ENCODE data around the gene TIGD7. TPM values are rescaled to one million over a fixed set of nuclear protein-coding genes. Genes with fewer than 3 reads are reported as not detected.

Gene TIGD7
- total and polyA plus RNA-seq, 5 experiments from 2014 or later: 5.8 to 15.6 (median 7.0) TPM

- H3K36me3 Mint-ChIP-seq: peaks cover 29 to 78% (median 45%) of the 10 kb centered on the region in 3 donors
- ATAC-seq (no peak), DNase-seq (no peak)
- H3K9me3 Mint-ChIP-seq: peaks cover 0 to 80% (median 23%) of the 10 kb centered on the region in 9 donors
- H3K27me3 Mint-ChIP-seq: no peaks in the 10 kb centered on the region
- peak overlapping the region; percentile 37 to 94 (median 80) for H3K27ac Mint-ChIP-seq
- H3K4me1 Mint-ChIP-seq: peaks cover 9 to 31% (median 20%) of the 10 kb centered on the region in 4 donors
- POLR2A ChIA-PET: interaction anchor here (0.6 to 5.2 kb wide), 14 partner anchors 10 to 152 kb away, joined by 3 to 59 read pairs (median 6); partner anchors contain the start of genes ZNF174, ZNF263 and ZSCAN32
- H3K4me3 Mint-ChIP-seq: peak overlapping the region; percentile 75 to 90 (median 84)
Measured at GRCh38 chr16:3306078-3306477, 848 bp upstream of the TIGD7 start.

- H3K9me3 Mint-ChIP-seq: peaks cover 15 to 78% (median 37%) of the 10 kb centered on the region in 9 donors
Measured at GRCh38 chr16:3304370-3304769, 860 bp downstream of the TIGD7 start.

DNA sequence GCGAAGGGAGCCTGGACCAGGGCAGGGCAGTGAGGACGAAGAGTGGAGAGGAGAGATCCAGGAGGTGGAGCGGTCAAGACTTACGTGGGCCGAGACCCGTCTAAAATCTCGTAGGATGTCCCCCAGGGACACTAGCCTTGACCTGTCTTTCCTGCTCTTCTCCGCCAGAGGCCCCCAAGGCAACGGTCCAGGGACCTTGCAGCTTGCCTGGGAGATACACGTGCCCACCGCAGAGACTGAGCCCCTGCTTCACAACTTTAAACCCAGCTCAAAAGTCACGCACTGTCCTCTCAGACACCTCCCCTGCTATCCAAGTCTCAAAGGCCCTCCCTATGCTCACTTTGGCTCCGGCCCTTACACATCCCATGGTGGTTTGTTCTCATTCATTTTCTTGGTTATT lies 9.4 kb downstream of the TIGD7 start:
- Mint-ChIP-seq H3K4me3 (peak overlapping the region in 1 of 10 donors; percentile 29), H3K27me3 (no peaks in the 10 kb centered on the region), H3K36me3 (peaks cover 36 to 73% (median 54%) of the 10 kb centered on the region in 3 donors), H3K9me3 (peaks cover 18 to 89% (median 67%) of the 10 kb centered on the region in 9 donors), H3K27ac (no peak overlapping the region), H3K4me1 (peaks cover 0 to 9% (median 0%) of the 10 kb centered on the region in 4 donors)
- DNase-seq (no peak), ATAC-seq (no peak)
- POLR2A ChIA-PET: interaction anchor here (0.5 to 1.3 kb wide), 3 partner anchors 13 to 113 kb away, joined by 3 to 6 read pairs (median 4); no protein-coding TSS in a partner anchor

More at GRCh38 chr16:3304370-3304769, 860 bp downstream of the TIGD7 start:
- H3K4me3 Mint-ChIP-seq: peak overlapping the region; percentile 75 to 90 (median 84)
- POLR2A ChIA-PET: interaction anchor here (0.7 to 5.2 kb wide), 18 partner anchors 15 to 280 kb away, joined by 3 to 59 read pairs (median 4); partner anchors contain the start of genes CLUAP1, OR1F1, ZNF174 and ZNF213
- DNase-seq (no peak), ATAC-seq (no peak)
- H3K36me3 Mint-ChIP-seq: peaks cover 44 to 78% (median 44%) of the 10 kb centered on the region in 3 donors
- no peaks in the 10 kb centered on the region for H3K27me3 Mint-ChIP-seq
- H3K27ac Mint-ChIP-seq: peak overlapping the region; percentile 37 to 93 (median 80)
- peaks cover 9 to 31% (median 20%) of the 10 kb centered on the region in 4 donors for H3K4me1 Mint-ChIP-seq

- no peak for DNase-seq
- POLR2A ChIA-PET: no interaction called here
- Mint-ChIP-seq H3K27me3 (no peaks in the 10 kb centered on the region), H3K27ac (no peak overlapping the region), H3K36me3 (peaks cover 36 to 73% (median 50%) of the 10 kb centered on the region in 3 donors), H3K9me3 (peaks cover 16 to 90% (median 62%) of the 10 kb centered on the region in 9 donors), H3K4me3 (no peak overlapping the region), H3K4me1 (peaks cover 0 to 11% (median 0%) of the 10 kb centered on the region in 4 donors)
- no peak for ATAC-seq
Measured at GRCh38 chr16:3295209-3295608, 10.0 kb downstream of the TIGD7 start.

DNA sequence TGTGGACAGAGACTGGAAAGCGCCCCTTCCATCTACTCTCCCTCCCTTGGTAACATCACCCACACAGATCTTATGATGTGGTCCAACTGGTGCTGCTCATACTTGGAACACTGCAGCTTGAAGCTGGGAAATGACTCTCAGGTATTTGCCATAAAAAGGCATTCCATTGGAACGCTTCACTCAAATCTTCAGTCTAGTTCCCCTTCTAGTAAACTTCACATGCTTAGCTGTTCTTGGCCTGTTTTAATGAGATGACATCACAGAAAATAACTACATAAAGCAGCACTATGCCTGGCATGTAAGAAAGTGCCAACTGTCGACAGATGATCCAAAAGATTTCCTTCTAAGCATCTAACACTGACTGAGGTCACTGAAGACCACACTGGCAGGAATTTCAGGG lies 12.6 kb downstream of the TIGD7 start:
- H3K4me3 Mint-ChIP-seq: no peak overlapping the region
- no peak for ATAC-seq
- DNase-seq: no peak
- peaks cover 7 to 95% (median 42%) of the 10 kb centered on the region in 9 donors for H3K9me3 Mint-ChIP-seq
- H3K4me1 Mint-ChIP-seq: peaks cover 0 to 11% (median 0%) of the 10 kb centered on the region in 4 donors
- no peaks in the 10 kb centered on the region for H3K27me3 Mint-ChIP-seq
- POLR2A ChIA-PET: interaction anchor here (0.5 kb wide), 1 partner anchor 198 kb away, joined by 4 read pairs; no protein-coding TSS in a partner anchor
- peaks cover 37 to 76% (median 58%) of the 10 kb centered on the region in 3 donors for H3K36me3 Mint-ChIP-seq
- H3K27ac Mint-ChIP-seq: no peak overlapping the region

DNA sequence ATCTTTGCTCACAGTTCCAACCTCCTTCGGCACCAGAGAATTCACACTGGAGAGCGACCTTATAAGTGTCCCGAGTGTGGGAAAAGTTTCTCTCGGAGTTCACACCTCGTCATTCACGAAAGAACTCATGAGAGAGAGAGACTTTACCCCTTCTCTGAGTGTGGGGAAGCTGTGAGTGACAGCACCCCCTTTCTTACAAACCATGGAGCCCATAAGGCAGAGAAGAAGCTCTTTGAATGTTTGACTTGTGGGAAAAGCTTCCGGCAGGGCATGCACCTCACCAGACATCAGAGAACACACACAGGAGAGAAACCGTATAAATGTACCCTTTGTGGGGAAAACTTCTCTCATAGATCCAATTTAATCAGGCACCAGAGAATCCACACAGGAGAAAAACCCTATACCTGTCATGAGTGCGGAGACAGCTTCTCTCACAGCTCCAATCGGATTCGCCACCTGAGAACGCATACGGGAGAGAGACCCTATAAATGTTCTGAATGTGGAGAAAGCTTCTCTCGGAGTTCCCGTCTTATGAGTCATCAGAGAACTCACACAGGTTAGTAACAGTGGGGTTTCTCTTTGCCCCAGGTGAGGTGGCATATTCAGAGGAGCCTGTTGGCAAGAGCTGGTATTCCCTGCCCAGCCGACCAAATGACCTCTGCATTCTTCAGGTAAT lies 15.1 kb downstream of the TIGD7 start:
- DNase-seq (no peak), ATAC-seq (no peak)
- peaks cover 3 to 26% (median 12%) of the 10 kb centered on the region in 4 donors for H3K4me1 Mint-ChIP-seq
- H3K27me3 Mint-ChIP-seq: no peaks in the 10 kb centered on the region
- H3K36me3 Mint-ChIP-seq: peaks cover 37 to 86% (median 82%) of the 10 kb centered on the region in 3 donors
- H3K9me3 Mint-ChIP-seq: peaks cover 5 to 92% (median 35%) of the 10 kb centered on the region in 9 donors
- no peak overlapping the region for H3K27ac Mint-ChIP-seq
- POLR2A ChIA-PET: interaction anchor here (0.5 to 1.0 kb wide), 2 partner anchors 167 to 218 kb away, joined by 3 read pairs; no protein-coding TSS in a partner anchor
- peak overlapping the region in 1 of 10 donors; percentile 20 for H3K4me3 Mint-ChIP-seq

DNA sequence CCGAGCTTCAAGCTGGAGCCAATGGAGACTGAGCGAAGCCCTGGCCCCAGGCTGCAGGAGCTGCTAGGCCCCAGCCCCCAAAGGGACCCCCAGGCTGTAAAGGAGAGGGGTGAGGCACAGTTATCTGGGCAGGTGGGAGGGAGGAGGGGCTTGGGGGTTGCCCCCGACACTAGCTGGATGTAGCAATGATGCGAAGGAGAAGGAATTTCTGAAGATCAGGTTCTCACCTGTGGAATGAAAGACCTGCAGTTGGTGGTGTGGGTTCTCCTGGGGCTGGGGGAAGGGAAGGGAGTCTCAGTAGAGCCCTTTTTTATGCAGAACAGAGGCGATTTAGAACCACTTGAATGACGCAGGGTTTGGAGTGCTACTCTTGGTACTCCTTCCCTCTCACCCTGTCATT lies 20.1 kb downstream of the TIGD7 start:
- H3K9me3 Mint-ChIP-seq: peaks cover 0 to 50% (median 10%) of the 10 kb centered on the region in 9 donors
- peaks cover 15 to 43% (median 37%) of the 10 kb centered on the region in 4 donors for H3K4me1 Mint-ChIP-seq
- H3K4me3 Mint-ChIP-seq: peak overlapping the region; percentile 73 to 98 (median 94)
- peak overlapping the region in 7 of 10 donors; percentile 35 to 99 (median 67) for H3K27ac Mint-ChIP-seq
- H3K36me3 Mint-ChIP-seq: peaks cover 18 to 61% (median 61%) of the 10 kb centered on the region in 3 donors
- ATAC-seq: no peak
- H3K27me3 Mint-ChIP-seq: no peaks in the 10 kb centered on the region
- POLR2A ChIA-PET: interaction anchor here (0.7 to 5.0 kb wide), 5 partner anchors 21 to 159 kb away, joined by 3 to 59 read pairs (median 21); partner anchors contain the start of genes NAA60, TIGD7, ZNF174 and ZNF597
- DNase-seq: no peak

- H3K27me3 Mint-ChIP-seq: no peaks in the 10 kb centered on the region
- DNase-seq: no peak
- peaks cover 0 to 38% (median 10%) of the 10 kb centered on the region in 9 donors for H3K9me3 Mint-ChIP-seq
- peak overlapping the region; percentile 90 to 98 (median 96) for H3K4me3 Mint-ChIP-seq
- peaks cover 15 to 47% (median 39%) of the 10 kb centered on the region in 4 donors for H3K4me1 Mint-ChIP-seq
- ATAC-seq: no peak
- peaks cover 18 to 48% (median 47%) of the 10 kb centered on the region in 3 donors for H3K36me3 Mint-ChIP-seq
- H3K27ac Mint-ChIP-seq: peak overlapping the region; percentile 94 to 99 (median 98)
- POLR2A ChIA-PET: interaction anchor here (0.5 to 5.0 kb wide), 31 partner anchors 11 to 280 kb away, joined by 3 to 59 read pairs (median 4); partner anchors contain the start of genes CLUAP1, NAA60, TIGD7 and ZNF174
Measured at GRCh38 chr16:3283543-3284447, 21.4 kb downstream of the TIGD7 start.

- peaks cover 15 to 47% (median 39%) of the 10 kb centered on the region in 4 donors for H3K4me1 Mint-ChIP-seq
- H3K27me3 Mint-ChIP-seq: no peaks in the 10 kb centered on the region
- peaks cover 18 to 39% (median 39%) of the 10 kb centered on the region in 3 donors for H3K36me3 Mint-ChIP-seq
- peak within 1 kb of the TSS; percentile 90 to 98 (median 96) for H3K4me3 Mint-ChIP-seq
- peak within 1 kb of the TSS; percentile 94 to 99 (median 98) for H3K27ac Mint-ChIP-seq
- ATAC-seq: peak; percentile 89 to 90
- DNase-seq: peak; percentile 88 to 98 (median 92)
- peaks cover 0 to 30% (median 7%) of the 10 kb centered on the region in 9 donors for H3K9me3 Mint-ChIP-seq
- POLR2A ChIA-PET: interaction anchor here (0.5 to 5.0 kb wide), 32 partner anchors 10 to 279 kb away, joined by 3 to 59 read pairs (median 4); partner anchors contain the start of genes CLUAP1, NAA60, TIGD7 and ZNF174
Measured at GRCh38 chr16:3282730-3283542, 22.3 kb downstream of the TIGD7 start, which contains the start of gene ZNF263. Gene ZNF263 (plus strand): TSS chr16:3283491. CDS start chr16:3283819, 328 bp downstream.

- peaks cover 0 to 22% (median 7%) of the 10 kb centered on the region in 9 donors for H3K9me3 Mint-ChIP-seq
- H3K4me3 Mint-ChIP-seq: peak overlapping the region; percentile 90 to 98 (median 96)
- POLR2A ChIA-PET: interaction anchor here (0.5 to 5.0 kb wide), 30 partner anchors 10 to 278 kb away, joined by 3 to 59 read pairs (median 5); partner anchors contain the start of genes CLUAP1, NAA60, TIGD7 and ZNF174
- no peaks in the 10 kb centered on the region for H3K27me3 Mint-ChIP-seq
- ATAC-seq (peak; percentile 12 to 28), DNase-seq (no peak)
- peaks cover 18 to 32% (median 31%) of the 10 kb centered on the region in 3 donors for H3K36me3 Mint-ChIP-seq
- peak overlapping the region; percentile 89 to 99 (median 96) for H3K27ac Mint-ChIP-seq
- H3K4me1 Mint-ChIP-seq: peaks cover 15 to 47% (median 39%) of the 10 kb centered on the region in 4 donors
Measured at GRCh38 chr16:3282103-3282729, 23.0 kb downstream of the TIGD7 start.
